Mesenchymal stem cell (in vitro differentiated cells and primary cell): ENCODE data around the gene MAGEA2.
"Not testable (repeated sequence)": the region's sequence is repeated elsewhere in the genome, so short reads cannot be mapped to it uniquely, and the experiment has no call there.

Experiments
- DNase-seq: peaks from one replicate; pipeline ENCODE4 v3.0.0-alpha.2; 2013
- H2AFZ ChIP-seq: one replicate; pipeline ENCODE4 v1.6.1; 2013; ENCODE audit warnings: low read depth, mild to moderate bottlenecking, control low read depth, inconsistent platforms, low read length, moderate library complexity
- H2AK5ac ChIP-seq: 2 replicates; pipeline ENCODE4 v1.6.1; 2013; ENCODE audit warnings: low read length, moderate library complexity, mild to moderate bottlenecking, inconsistent platforms; ENCODE audit not compliant: severe bottlenecking
- H2BK120ac ChIP-seq: one replicate; pipeline ENCODE4 v1.6.1; 2013; ENCODE audit warnings: low read depth, mild to moderate bottlenecking, inconsistent platforms, low read length, moderate library complexity
- H2BK12ac ChIP-seq, 2 experiments: one replicate each; pipeline ENCODE4 v1.6.1; 2013; ENCODE audit warnings: inconsistent platforms in 2 of 2, low read length in 2 of 2, mild to moderate bottlenecking in 2 of 2, moderate library complexity in 2 of 2, control low read depth in 1 of 2
- H2BK15ac ChIP-seq: one replicate; pipeline ENCODE4 v1.6.1; 2013; ENCODE audit warnings: mild to moderate bottlenecking, low read depth, inconsistent platforms; ENCODE audit not compliant: poor library complexity, severe bottlenecking
- H2BK5ac ChIP-seq: 2 replicates; pipeline ENCODE4 v1.6.1; 2013; ENCODE audit warnings: low read depth, mild to moderate bottlenecking, low read length, control low read depth, inconsistent platforms; ENCODE audit not compliant: poor library complexity, severe bottlenecking
- H3K14ac ChIP-seq, 2 experiments: one replicate each; pipeline ENCODE4 v1.6.1; 2013; ENCODE audit warnings: inconsistent platforms in 2 of 2, low read length in 2 of 2, control low read depth in 1 of 2, mild to moderate bottlenecking in 1 of 2, moderate library complexity in 1 of 2
- H3K18ac ChIP-seq, 2 experiments: one replicate each; pipeline ENCODE4 v1.6.1; 2013; ENCODE audit warnings: inconsistent platforms in 2 of 2, low read length in 2 of 2, control low read depth in 1 of 2, low read depth in 1 of 2, mild to moderate bottlenecking in 1 of 2
- H3K23ac ChIP-seq, 2 experiments: one replicate each; pipeline ENCODE4 v1.6.1; 2013; ENCODE audit warnings: inconsistent platforms in 2 of 2, low read length in 2 of 2, mild to moderate bottlenecking in 2 of 2, moderate library complexity in 2 of 2, control low read depth in 1 of 2
- H3K27ac ChIP-seq: 2 replicates; pipeline ENCODE4 v1.5.1; 2013; ENCODE audit warnings: mild to moderate bottlenecking, moderate library complexity, low read length, control low read depth, inconsistent platforms; ENCODE audit not compliant: poor library complexity, severe bottlenecking
- H3K27me3 ChIP-seq, 2 experiments: 2 replicates each; pipeline versions ENCODE4 v1.6.1 to v1.7.0; 2013; ENCODE audit warnings: low read length in 2 of 2, mild to moderate bottlenecking in 2 of 2, moderate library complexity in 2 of 2, control low read depth in 1 of 2, inconsistent platforms in 1 of 2; ENCODE audit not compliant: control insufficient read depth in 1 of 2, insufficient read depth in 1 of 2
- H3K36me3 ChIP-seq, 2 experiments: 2 replicates each; pipeline versions ENCODE4 v1.6.1 to v1.7.0; 2013; ENCODE audit warnings: low read length in 2 of 2, control low read depth in 1 of 2, inconsistent platforms in 1 of 2, low read depth in 1 of 2, mild to moderate bottlenecking in 1 of 2; ENCODE audit not compliant: insufficient read depth in 2 of 2, control insufficient read depth in 1 of 2
- H3K4ac ChIP-seq, 2 experiments: one replicate each; pipeline ENCODE4 v1.6.1; 2013; ENCODE audit warnings: inconsistent platforms in 2 of 2, low read length in 2 of 2, mild to moderate bottlenecking in 2 of 2, moderate library complexity in 2 of 2, control low read depth in 1 of 2, low read depth in 1 of 2
- H3K4me1 ChIP-seq: 2 replicates; pipeline ENCODE4 v1.6.1; 2013; ENCODE audit warnings: low read depth, low read length, control low read depth; ENCODE audit not compliant: control insufficient read depth, insufficient read depth
- H3K4me2 ChIP-seq: 2 replicates; pipeline ENCODE4 v1.6.1; 2013; ENCODE audit warnings: low read length, mild to moderate bottlenecking, inconsistent platforms; ENCODE audit not compliant: poor library complexity, severe bottlenecking
- H3K4me3 ChIP-seq, 2 experiments: 2 replicates each; pipeline versions ENCODE4 v1.5.1 to v1.7.0; 2013; ENCODE audit warnings: low read length in 2 of 2, mild to moderate bottlenecking in 2 of 2, control low read depth in 1 of 2, low read depth in 1 of 2; ENCODE audit not compliant: insufficient read depth in 1 of 2
- H3K79me1 ChIP-seq: replicated peaks from 2 replicates; pipeline ENCODE4 v1.6.1; 2013; ENCODE audit warnings: mild to moderate bottlenecking, control low read depth, low read length, inconsistent platforms; ENCODE audit not compliant: poor library complexity, severe bottlenecking
- H3K9ac ChIP-seq: 2 replicates; pipeline ENCODE4 v1.7.0; 2013; ENCODE audit warnings: mild to moderate bottlenecking, low read length, moderate library complexity
- H3K9me3 ChIP-seq: 2 replicates; pipeline ENCODE4 v1.7.0; 2013; ENCODE audit warnings: mild to moderate bottlenecking, low read length; ENCODE audit not compliant: control insufficient read depth
- H4K8ac ChIP-seq: one replicate; pipeline ENCODE4 v1.6.1; 2013; ENCODE audit warnings: inconsistent platforms, mild to moderate bottlenecking, low read length, moderate library complexity
- H4K91ac ChIP-seq: one replicate; pipeline ENCODE4 v1.6.1; 2013; ENCODE audit warnings: mild to moderate bottlenecking, low read length, inconsistent platforms
- WGBS: methylation state at CpG from one replicate; pipeline ENCODE4 v1.1.7; 2013; ENCODE audit warnings: mixed read lengths; 5-methylcytosine and 5-hydroxymethylcytosine counted together

The MAGEA2 gene

GRCh38 chrX:152713815-152714787 is 39.5 kb downstream of the MAGEA2 start, which contains the start of gene MAGEA2B:
TSS of gene MAGEA2B (plus strand) at chrX:152714628. CDS start at chrX:152717107, 2,479 bp downstream.
- not testable (repeated sequence) for H3K4me1 ChIP-seq, H2AK5ac ChIP-seq, H4K8ac ChIP-seq, H3K23ac ChIP-seq, H2BK120ac ChIP-seq, H3K36me3 ChIP-seq, H3K9me3 ChIP-seq, H3K14ac ChIP-seq, H3K27me3 ChIP-seq, H2BK15ac ChIP-seq, H2AFZ ChIP-seq, H3K27ac ChIP-seq, H3K4me2 ChIP-seq, H3K9ac ChIP-seq, H3K4ac ChIP-seq, H4K91ac ChIP-seq, H3K79me1 ChIP-seq, H3K18ac ChIP-seq, H2BK12ac ChIP-seq, H2BK5ac ChIP-seq, H3K4me3 ChIP-seq, DNase-seq
- WGBS, result no CpG with 5 or more reads among the region's 35 CpGs

GRCh38 chrX:152713195-152713594 is 40.4 kb downstream of the MAGEA2 start:
- not testable (repeated sequence) for H4K8ac ChIP-seq, H3K9me3 ChIP-seq, H3K14ac ChIP-seq, H2BK12ac ChIP-seq, H3K27me3 ChIP-seq, H3K4me1 ChIP-seq, H3K23ac ChIP-seq, H4K91ac ChIP-seq, H2AK5ac ChIP-seq, H3K79me1 ChIP-seq, DNase-seq, H2BK5ac ChIP-seq, H3K4me3 ChIP-seq, H3K9ac ChIP-seq, H2BK120ac ChIP-seq, H3K36me3 ChIP-seq, H2AFZ ChIP-seq, H3K18ac ChIP-seq, H3K27ac ChIP-seq, H3K4me2 ChIP-seq, H3K4ac ChIP-seq, H2BK15ac ChIP-seq
- WGBS, result no CpG with 5 or more reads among the region's 5 CpGs

GRCh38 chrX:152709173-152709572 is 44.5 kb downstream of the MAGEA2 start, which contains the start of gene CSAG2:
TSS of gene CSAG2 (minus strand) at chrX:152709273. CDS start at chrX:152709112, 161 bp downstream.
- no CpG with 5 or more reads among the region's 2 CpGs for WGBS
- H3K27me3 ChIP-seq, H2BK15ac ChIP-seq, H3K27ac ChIP-seq, H3K23ac ChIP-seq, H4K8ac ChIP-seq, H3K4me1 ChIP-seq, DNase-seq, H3K18ac ChIP-seq, H2AK5ac ChIP-seq, H3K36me3 ChIP-seq, H4K91ac ChIP-seq, H3K79me1 ChIP-seq, H3K14ac ChIP-seq, H3K4me2 ChIP-seq, H2BK12ac ChIP-seq, H2BK5ac ChIP-seq, H3K4ac ChIP-seq, H3K9ac ChIP-seq, H2AFZ ChIP-seq, H3K9me3 ChIP-seq, H2BK120ac ChIP-seq, H3K4me3 ChIP-seq: not testable (repeated sequence)

- H3K18ac ChIP-seq, H2AFZ ChIP-seq, H2BK15ac ChIP-seq, H3K79me1 ChIP-seq, H3K27ac ChIP-seq, H3K9me3 ChIP-seq, H3K4ac ChIP-seq, DNase-seq, H2BK5ac ChIP-seq, H3K4me1 ChIP-seq, H3K9ac ChIP-seq, H4K91ac ChIP-seq, H3K14ac ChIP-seq, H2BK12ac ChIP-seq, H3K4me2 ChIP-seq, H3K36me3 ChIP-seq, H3K27me3 ChIP-seq, H4K8ac ChIP-seq, H3K23ac ChIP-seq, H3K4me3 ChIP-seq, H2AK5ac ChIP-seq, H2BK120ac ChIP-seq: not testable (repeated sequence)
- WGBS, result no CpG with 5 or more reads among the region's 7 CpGs
These were observed 47.1 kb downstream of the MAGEA2 start for GRCh38 chrX:152706500-152706899.
